Subcutaneous adipose tissue (tissue), 4 donors: ENCODE data around the gene GPR61. TPM values are rescaled to one million over a fixed set of nuclear protein-coding genes. Genes with fewer than 3 reads are reported as not detected.

Experiments
- CTCF ChIP-seq: fragments of 450-650 bp; IDR thresholded peaks from one replicate; pipeline ENCODE4 v1.5.1; 2016; ENCODE audit warnings: low read depth, mild to moderate bottlenecking, control low read depth, antibody characterized with exemption, moderate library complexity
- total RNA-seq, 4 donors: library from RNA; depleted of rRNA; stranded (reverse); fragments of >200 nt; gene quantifications; one replicate each; pipeline ENCODE4 v1.1.0, GENCODE V29; 2016

Gene GPR61
- total RNA-seq, 4 donors from 2014 or later, result not detected

GRCh38 chr1:109522026-109522425 is 17.6 kb upstream of the GPR61 start:
- TF ChIP-seq CTCF, result no peak

GRCh38 chr1:109523706-109524105 is 16.0 kb upstream of the GPR61 start:
- no peak for TF ChIP-seq CTCF

GRCh38 chr1:109527098-109527811 is 12.4 kb upstream of the GPR61 start:
- no peak for TF ChIP-seq CTCF

- no peak for TF ChIP-seq CTCF
Measured at GRCh38 chr1:109527846-109528695, 11.6 kb upstream of the GPR61 start.

GRCh38 chr1:109528712-109529111 is 11.0 kb upstream of the GPR61 start:
- no peak for TF ChIP-seq CTCF

- no peak for TF ChIP-seq CTCF
Measured at GRCh38 chr1:109529881-109530456, 9.7 kb upstream of the GPR61 start.
